SH-SY5Y (cell line): ENCODE measurements around the gene TREX2.

ENCODE experiments used
- GATA2 ChIP-seq: IDR thresholded peaks from 2 replicates; pipeline ENCODE4 v1.6.1; 2011; ENCODE audit warnings: mild to moderate bottlenecking, low read depth, low read length
- GATA3 ChIP-seq: IDR thresholded peaks from 2 replicates; pipeline ENCODE4 v1.6.1; 2011; ENCODE audit warnings: low read depth, mild to moderate bottlenecking, low read length, moderate library complexity

DNA sequence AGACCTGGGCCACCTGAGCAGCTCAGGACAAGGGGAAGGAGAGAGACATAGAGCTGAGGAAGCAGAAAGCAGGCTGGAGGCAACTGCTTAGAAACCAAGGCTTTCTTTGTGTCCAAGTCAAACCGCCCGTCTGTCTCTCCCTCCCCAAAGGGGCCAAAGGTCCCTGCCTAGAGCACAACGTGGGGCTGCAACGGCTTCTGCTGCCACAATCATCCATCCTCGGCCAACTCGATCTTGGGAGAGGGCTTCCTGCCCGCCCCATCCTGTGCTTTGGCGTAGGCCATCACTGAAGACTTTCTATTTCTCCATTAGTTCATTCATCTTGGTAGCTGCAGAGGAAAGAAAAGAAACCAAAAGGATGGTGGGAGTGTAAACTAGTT, 1.7 kb upstream of the TREX2 start:
- TF ChIP-seq GATA2 = no peak
- no peak for TF ChIP-seq GATA3
